Endothelial cell (in vitro differentiated cells): ENCODE data around the gene PIM1. TPM values are rescaled to one million over a fixed set of nuclear protein-coding genes. Genes with fewer than 3 reads are reported as not detected.

Source experiments
- DNase-seq: peaks from one replicate; pipeline ENCODE4 v3.0.0; 2021; ENCODE audit warnings: low spot score
- H3K27ac Mint-ChIP-seq: one replicate; pipeline ENCODE4 v1.8.0; 2021; ENCODE audit warnings: mixed read lengths, inconsistent platforms; ENCODE audit not compliant: unreplicated experiment
- H3K27me3 Mint-ChIP-seq: one replicate; pipeline ENCODE4 v1.8.0; 2021; ENCODE audit warnings: mild to moderate bottlenecking, moderate library complexity, mixed read lengths, inconsistent platforms; ENCODE audit not compliant: unreplicated experiment
- H3K36me3 Mint-ChIP-seq: one replicate; pipeline ENCODE4 v1.8.0; 2021; ENCODE audit warnings: mild to moderate bottlenecking, low read depth, mixed read lengths, inconsistent platforms; ENCODE audit not compliant: unreplicated experiment
- H3K4me1 Mint-ChIP-seq: one replicate; pipeline ENCODE4 v1.8.0; 2021; ENCODE audit warnings: mild to moderate bottlenecking, mixed read lengths, inconsistent platforms; ENCODE audit not compliant: unreplicated experiment
- H3K4me3 Mint-ChIP-seq: one replicate; pipeline ENCODE4 v1.8.0; 2021; ENCODE audit warnings: mild to moderate bottlenecking, mixed read lengths, inconsistent platforms; ENCODE audit not compliant: unreplicated experiment
- H3K9me3 Mint-ChIP-seq: one replicate; pipeline ENCODE4 v1.8.0; 2021; ENCODE audit warnings: mixed read lengths, inconsistent platforms; ENCODE audit not compliant: unreplicated experiment
- CTCF ChIP-seq: fragments of 200-600 bp; sonication (generic); IDR thresholded peaks from one replicate; pipeline ENCODE4 v1.5.0; 2021; ENCODE audit warnings: antibody characterized with exemption; ENCODE audit not compliant: unreplicated experiment
- total RNA-seq: library from RNA; stranded (reverse); fragmentation: NEBNext Ultra II Directional; extraction: Animal tissue kit (Norgen Biotek cat#: 25700); gene quantifications from one replicate; pipeline ENCODE4 v1.2.1, GENCODE V29; 2021; ENCODE audit not compliant: unreplicated experiment

PIM1 gene
- total RNA-seq, 1 donor from 2014 or later: 9.6 TPM

- Mint-ChIP-seq H3K27me3 (peaks cover 5% of the 10 kb centered on the region), H3K4me3 (no peak overlapping the region), H3K9me3 (no peaks in the 10 kb centered on the region), H3K4me1 (peaks cover 29% of the 10 kb centered on the region), H3K27ac (no peak overlapping the region), H3K36me3 (no peaks in the 10 kb centered on the region)
- no peak for TF ChIP-seq CTCF
- no peak for DNase-seq
Observed at GRCh38 chr6:37134396-37135191, 35.4 kb upstream of the PIM1 start.

GRCh38 chr6:37135835-37136694, 33.9 kb upstream of the PIM1 start:
- Mint-ChIP-seq H3K36me3 (no peaks in the 10 kb centered on the region), H3K27me3 (peaks cover 9% of the 10 kb centered on the region), H3K4me3 (no peak overlapping the region), H3K27ac (peak overlapping the region; percentile 70), H3K9me3 (no peaks in the 10 kb centered on the region), H3K4me1 (peaks cover 31% of the 10 kb centered on the region)
- no peak for DNase-seq
- no peak for TF ChIP-seq CTCF

- H3K4me3 Mint-ChIP-seq: peak overlapping the region; percentile 90
- peaks cover 31% of the 10 kb centered on the region for H3K4me1 Mint-ChIP-seq
- TF ChIP-seq CTCF: no peak
- H3K36me3 Mint-ChIP-seq: no peaks in the 10 kb centered on the region
- H3K27ac Mint-ChIP-seq: peak overlapping the region; percentile 96
- H3K9me3 Mint-ChIP-seq: no peaks in the 10 kb centered on the region
- peaks cover 9% of the 10 kb centered on the region for H3K27me3 Mint-ChIP-seq
- DNase-seq: no peak
Observed at GRCh38 chr6:37136821-37137200, 33.1 kb upstream of the PIM1 start.

GRCh38 chr6:37137201-37138090, 32.5 kb upstream of the PIM1 start:
- TF ChIP-seq CTCF: no peak
- DNase-seq: peak; percentile 52
- no peaks in the 10 kb centered on the region for H3K36me3 Mint-ChIP-seq
- peaks cover 32% of the 10 kb centered on the region for H3K4me1 Mint-ChIP-seq
- peak overlapping the region; percentile 90 for H3K4me3 Mint-ChIP-seq
- H3K27me3 Mint-ChIP-seq: peaks cover 9% of the 10 kb centered on the region
- H3K27ac Mint-ChIP-seq: peak overlapping the region; percentile 96
- no peaks in the 10 kb centered on the region for H3K9me3 Mint-ChIP-seq
